Lung (tissue), 12 donors: ENCODE measurements around the gene BRCA1. TPM values are rescaled to one million over a fixed set of nuclear protein-coding genes. Genes with fewer than 3 reads are reported as not detected.

Source experiments
- ATAC-seq: fragments of 200-7000 bp; cut with Tn5 transposase; one replicate; pipeline ENCODE4 v1.9.1; 2020; ENCODE audit warnings: moderate number of reproducible peaks; ENCODE audit not compliant: insufficient read depth, low FRiP score
- DNase-seq, 3 donors: peaks; one replicate each; pipeline ENCODE4 v3.0.0-alpha.2; 2013 to 2017
- H3K27ac ChIP-seq, 2 donors: one replicate each; pipeline ENCODE4 v1.5.1; 2013; ENCODE audit warnings: mild to moderate bottlenecking in 2 of 2, moderate library complexity in 2 of 2, control low read depth in 1 of 2, inconsistent platforms in 1 of 2, low read depth in 1 of 2, low read length in 1 of 2
- H3K27me3 ChIP-seq, 3 donors: one replicate each; pipeline ENCODE4 v1.5.1; 2013; ENCODE audit warnings: low read length in 2 of 3; ENCODE audit not compliant: control insufficient read depth in 3 of 3, insufficient read depth in 3 of 3
- H3K36me3 ChIP-seq, 4 donors: one replicate each; pipeline ENCODE4 v1.5.1; 2013; ENCODE audit warnings: low read length in 4 of 4, mild to moderate bottlenecking in 1 of 4, moderate library complexity in 1 of 4; ENCODE audit not compliant: control insufficient read depth in 4 of 4, insufficient read depth in 4 of 4
- H3K4me1 ChIP-seq, 5 donors: one replicate each; pipeline ENCODE4 v1.5.1; 2013; ENCODE audit warnings: low read length in 5 of 5, mild to moderate bottlenecking in 2 of 5, moderate library complexity in 1 of 5; ENCODE audit not compliant: control insufficient read depth in 5 of 5, insufficient read depth in 5 of 5
- H3K4me3 ChIP-seq: one replicate; pipeline ENCODE4 v1.5.1; 2013; ENCODE audit warnings: mild to moderate bottlenecking, control low read depth, moderate library complexity
- H3K9ac ChIP-seq, 2 donors: one replicate each; pipeline ENCODE4 v1.5.1; 2013; ENCODE audit warnings: low read length in 2 of 2, control low read depth in 1 of 2; ENCODE audit not compliant: insufficient read depth in 1 of 2
- H3K9me3 ChIP-seq, 4 donors: one replicate each; pipeline ENCODE4 v1.5.1; 2013; ENCODE audit warnings: low read length in 3 of 4, mild to moderate bottlenecking in 1 of 4, moderate library complexity in 1 of 4; ENCODE audit not compliant: control insufficient read depth in 4 of 4, insufficient read depth in 3 of 4
- WGBS, 2 donors: extraction: QIAGEN DNeasy Blood & Tissue Kit; methylation state at CpG; one replicate each; pipeline ENCODE4 v1.1.7; 2013; 5-methylcytosine and 5-hydroxymethylcytosine counted together
- polyA plus RNA-seq, 2 donors: library from polyadenylated mRNA; stranded (reverse); fragments of 200-250 nt; gene quantifications; one replicate each; pipeline ENCODE4 v1.2.1, GENCODE V29; 2013
- total RNA-seq, 2 donors: library from RNA; depleted of rRNA in 1 of 2; stranded (reverse); fragments of >200 nt in 1 of 2; gene quantifications; one replicate each; pipeline ENCODE4 v1.2.1, GENCODE V29; 2014 to 2021
- TF ChIP-seq, protein P1 (sequence below): IDR thresholded peaks from 2 replicates; pipeline ENCODE4 v1.5.1; 2012; ENCODE audit warnings: mild to moderate bottlenecking; ENCODE audit errors: control extremely low read depth, extremely low read depth
- donor health status: control.
- donor health status: control.
- donor health status: Bipolar disorder and iron deficiency.
- donor health status: healthy.
- donor health status: DM: yes; HTN: yes; CAD: no.

Gene BRCA1
- total and polyA plus RNA-seq, 4 donors, result 2.0 to 15.7 (median 6.0) TPM

DNA sequence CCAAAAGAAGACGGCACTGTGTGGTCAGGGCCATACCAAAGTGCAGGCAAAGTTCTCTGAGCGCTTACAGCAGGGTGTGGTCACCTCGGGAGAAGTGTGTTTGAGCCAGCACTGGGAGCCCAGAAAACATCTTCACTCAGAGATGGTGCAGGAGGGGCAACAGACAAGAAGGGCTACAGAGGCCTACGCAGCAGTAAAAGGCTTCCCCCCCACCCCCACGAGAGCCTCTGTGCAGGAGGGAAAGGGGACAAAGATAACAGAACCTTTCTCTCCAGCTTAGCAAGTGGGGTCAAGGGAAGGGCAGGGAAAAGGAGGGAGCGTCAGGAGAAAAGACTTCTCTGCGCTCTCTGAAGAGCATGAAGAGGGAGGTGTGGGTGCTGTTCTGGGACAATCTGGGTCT, 105.7 kb downstream of the BRCA1 start:
- Histone ChIP-seq H3K4me3 (no peak overlapping the region), H3K9ac (no peak overlapping the region)
- ATAC-seq, result no peak

DNA sequence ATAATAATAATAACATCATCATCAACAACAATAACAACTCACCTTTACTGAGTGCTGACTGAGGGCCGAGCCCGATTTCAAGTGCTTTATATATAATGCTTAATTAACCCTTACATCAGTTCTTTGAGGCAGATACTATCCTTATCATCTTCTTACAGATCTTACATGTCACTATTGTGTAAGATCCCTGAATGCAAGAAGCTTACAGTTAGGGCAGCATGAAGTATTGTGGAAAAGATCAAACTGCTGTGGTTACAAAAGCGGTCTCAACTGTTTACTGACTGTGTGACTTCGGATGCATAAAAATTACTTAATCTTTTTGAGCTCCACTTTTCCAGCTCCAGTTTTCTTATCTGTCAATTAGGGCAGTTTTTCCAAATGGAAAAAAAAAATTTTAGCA, 106.2 kb downstream of the BRCA1 start:
- DNase-seq (peak in 1 of 3 donors; percentile 26), ATAC-seq (no peak)
- TF ChIP-seq, protein P1, sequence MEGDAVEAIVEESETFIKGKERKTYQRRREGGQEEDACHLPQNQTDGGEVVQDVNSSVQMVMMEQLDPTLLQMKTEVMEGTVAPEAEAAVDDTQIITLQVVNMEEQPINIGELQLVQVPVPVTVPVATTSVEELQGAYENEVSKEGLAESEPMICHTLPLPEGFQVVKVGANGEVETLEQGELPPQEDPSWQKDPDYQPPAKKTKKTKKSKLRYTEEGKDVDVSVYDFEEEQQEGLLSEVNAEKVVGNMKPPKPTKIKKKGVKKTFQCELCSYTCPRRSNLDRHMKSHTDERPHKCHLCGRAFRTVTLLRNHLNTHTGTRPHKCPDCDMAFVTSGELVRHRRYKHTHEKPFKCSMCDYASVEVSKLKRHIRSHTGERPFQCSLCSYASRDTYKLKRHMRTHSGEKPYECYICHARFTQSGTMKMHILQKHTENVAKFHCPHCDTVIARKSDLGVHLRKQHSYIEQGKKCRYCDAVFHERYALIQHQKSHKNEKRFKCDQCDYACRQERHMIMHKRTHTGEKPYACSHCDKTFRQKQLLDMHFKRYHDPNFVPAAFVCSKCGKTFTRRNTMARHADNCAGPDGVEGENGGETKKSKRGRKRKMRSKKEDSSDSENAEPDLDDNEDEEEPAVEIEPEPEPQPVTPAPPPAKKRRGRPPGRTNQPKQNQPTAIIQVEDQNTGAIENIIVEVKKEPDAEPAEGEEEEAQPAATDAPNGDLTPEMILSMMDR, result no peak
- Histone ChIP-seq H3K27me3 (no peaks in the 10 kb centered on the region), H3K4me1 (peaks cover 0 to 29% (median 13%) of the 10 kb centered on the region in 5 donors), H3K36me3 (peaks cover 0 to 29% (median 1%) of the 10 kb centered on the region in 4 donors), H3K9ac (no peak overlapping the region), H3K27ac (no peak overlapping the region), H3K9me3 (no peaks in the 10 kb centered on the region), H3K4me3 (no peak overlapping the region)
- WGBS, 2 donors, result 13 to 29% methylated on average over 4 of the region's 4 CpGs

More for the DNA sequence above, 105.7 kb downstream of the BRCA1 start:
- Histone ChIP-seq H3K9me3 (no peaks in the 10 kb centered on the region), H3K36me3 (peaks cover 0 to 25% (median 1%) of the 10 kb centered on the region in 4 donors), H3K27ac (peak overlapping the region in 1 of 2 donors; percentile 65), H3K27me3 (no peaks in the 10 kb centered on the region), H3K4me1 (peaks cover 0 to 29% (median 13%) of the 10 kb centered on the region in 5 donors)
- TF ChIP-seq, protein P1, result no peak
- WGBS, 2 donors, result 23 to 31% methylated on average over 7 of the region's 7 CpGs
- DNase-seq, result no peak

DNA sequence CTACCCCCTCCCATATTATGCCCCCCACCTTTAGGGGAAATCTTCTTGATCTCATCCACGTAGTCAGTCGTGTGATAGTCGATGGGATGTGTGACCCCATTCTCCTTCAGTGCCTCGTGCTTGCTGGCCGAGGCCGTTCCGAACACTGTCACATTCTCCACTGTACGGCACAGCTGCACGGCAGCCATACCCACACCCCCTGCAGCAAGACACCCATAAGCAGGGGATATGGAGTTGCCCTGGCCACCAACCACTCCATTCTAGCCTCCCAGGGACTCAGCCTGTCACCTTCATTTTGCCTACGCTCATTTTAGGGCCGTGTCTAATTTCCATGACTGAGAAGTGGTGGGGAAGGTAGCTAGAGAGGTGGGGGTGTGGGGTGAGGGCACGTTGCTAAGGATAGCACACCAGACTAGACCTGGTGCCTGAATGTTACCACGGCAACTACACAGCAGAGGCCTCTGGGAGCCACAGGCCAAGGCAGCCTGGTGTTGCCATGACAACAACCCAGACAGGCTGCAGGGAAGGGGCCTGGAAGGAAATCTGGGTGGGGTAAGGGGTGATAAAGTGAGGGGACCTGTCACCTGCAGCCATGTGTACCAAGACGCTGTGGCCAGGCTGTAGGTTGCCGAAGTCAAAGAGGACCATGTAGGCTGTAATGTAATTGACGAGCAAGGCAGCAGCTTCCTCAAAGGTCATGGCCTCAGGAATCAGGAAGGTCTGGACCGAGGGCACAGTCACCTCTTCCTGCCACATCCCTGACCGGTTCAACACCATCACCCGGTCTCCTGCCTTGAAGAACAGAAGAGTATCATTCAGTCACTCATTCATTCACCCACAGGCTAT, 106.9 kb downstream of the BRCA1 start:
- WGBS, 2 donors, result 63 to 67% methylated on average over 19 of the region's 19 CpGs
- TF ChIP-seq, protein P1, result no peak
- no peak overlapping the region for H3K9ac ChIP-seq

More for the DNA sequence above, 106.9 kb downstream of the BRCA1 start:
- Histone ChIP-seq H3K27me3 (no peaks in the 10 kb centered on the region), H3K36me3 (peaks cover 0 to 34% (median 6%) of the 10 kb centered on the region in 4 donors), H3K4me1 (peaks cover 0 to 33% (median 13%) of the 10 kb centered on the region in 5 donors), H3K27ac (peak overlapping the region in 1 of 2 donors; percentile 4), H3K9me3 (no peaks in the 10 kb centered on the region), H3K4me3 (no peak overlapping the region)
- ATAC-seq (no peak), DNase-seq (peak in 2 of 3 donors; percentile 27 to 46)
